B cell (primary cell): ENCODE measurements around the gene GRAMD2B. TPM values are rescaled to one million over a fixed set of nuclear protein-coding genes. Genes with fewer than 3 reads are reported as not detected.

Experiments used
- ATAC-seq: fragments of 200-7000 bp; cut with Tn5 transposase; one replicate; pipeline ENCODE4 v1.10.0; 2021; ENCODE audit warnings: low read depth, mild to moderate bottlenecking, moderate number of reproducible peaks, moderate library complexity
- CTCF ChIA-PET: fragments of 350-600 bp; sonication (Branson Sonifier 250); formaldehyde crosslinking; loops from one replicate; lab custom pipeline; 2021; ENCODE audit warnings: antibody characterized with exemption, inconsistent platforms; lab: Charles Lee
- POLR2A ChIA-PET: fragments of 350-600 bp; sonication (Branson Sonifier 250); formaldehyde crosslinking; loops from one replicate; lab custom pipeline; 2021; ENCODE audit warnings: antibody characterized with exemption; lab: Charles Lee
- DNase-seq: peaks from one replicate; pipeline ENCODE4 v3.0.0; 2013
- H2AFZ ChIP-seq: 2 replicates; pipeline ENCODE4 v1.6.1; 2012; ENCODE audit warnings: mild to moderate bottlenecking, low read depth, low read length; ENCODE audit not compliant: insufficient read depth, poor library complexity, severe bottlenecking
- H3K27ac ChIP-seq, 2 donors: 1 replicate in 1 of 2; 2 replicates in 1 of 2; pipeline ENCODE4 v1.5.1; 2012 to 2013; ENCODE audit warnings: low read length in 2 of 2, mild to moderate bottlenecking in 2 of 2, moderate library complexity in 1 of 2
- H3K27me3 ChIP-seq, 4 experiments: fragments of 200-600 bp in 1 of 4; sonication (generic) in 1 of 4; replicated peaks in 1 of 4; 1 replicate in 2 of 4; 2 replicates in 2 of 4; pipeline versions ENCODE4 v1.6.1 to v1.7.0; 2013 to 2016; ENCODE audit warnings: low read length in 3 of 4, mild to moderate bottlenecking in 2 of 4, mixed read lengths in 1 of 4, moderate library complexity in 1 of 4; ENCODE audit not compliant: insufficient read depth in 4 of 4, control insufficient read depth in 3 of 4; ENCODE audit errors: control extremely low read depth in 1 of 4
- H3K36me3 ChIP-seq, 2 experiments: replicated peaks in 1 of 2; 1 replicate in 1 of 2; 2 replicates in 1 of 2; pipeline versions ENCODE4 v1.6.1 to v1.7.1; 2013; ENCODE audit warnings: low read length in 1 of 2; ENCODE audit not compliant: insufficient read depth in 2 of 2, control insufficient read depth in 1 of 2; ENCODE audit errors: control extremely low read depth in 1 of 2, extremely low read depth in 1 of 2
- H3K4me1 ChIP-seq, 2 donors: fragments of 200-600 bp in 1 of 2; sonication (generic) in 1 of 2; 1 replicate in 1 of 2; 2 replicates in 1 of 2; pipeline versions ENCODE4 v1.5.1 to v1.6.1; 2013 to 2017; ENCODE audit warnings: low read length in 2 of 2; ENCODE audit not compliant: control insufficient read depth in 2 of 2, insufficient read depth in 2 of 2
- H3K4me2 ChIP-seq: replicated peaks from 2 replicates; pipeline ENCODE3; 2012; ENCODE audit warnings: mild to moderate bottlenecking, low read depth, low read length; ENCODE audit not compliant: poor library complexity, severe bottlenecking
- H3K4me3 ChIP-seq, 5 experiments: fragments of 200-600 bp in 1 of 5; sonication (generic) in 1 of 5; 1 replicate in 3 of 5; 2 replicates in 2 of 5; pipeline versions ENCODE4 v1.5.1 to v1.7.0; 2011 to 2016; ENCODE audit warnings: low read length in 4 of 5, mild to moderate bottlenecking in 4 of 5, low read depth in 2 of 5, control low read depth in 1 of 5, moderate library complexity in 1 of 5; ENCODE audit not compliant: insufficient read depth in 1 of 5; ENCODE audit errors: control extremely low read depth in 1 of 5, extremely low read depth in 1 of 5
- H3K79me2 ChIP-seq: fragments of 200-600 bp; sonication (generic); one replicate; pipeline ENCODE4 v1.6.0; 2016; ENCODE audit warnings: low read length; ENCODE audit not compliant: control insufficient read depth, insufficient read depth
- H3K9ac ChIP-seq: fragments of 200-600 bp; sonication (generic); 2 replicates; pipeline ENCODE4 v1.6.1; 2017; ENCODE audit warnings: mild to moderate bottlenecking, low read length, moderate library complexity
- H3K9me3 ChIP-seq, 3 donors: one replicate each; pipeline versions ENCODE4 v1.6.1 to v1.7.1; 2013; ENCODE audit warnings: low read length in 2 of 3; ENCODE audit not compliant: control insufficient read depth in 2 of 3, insufficient read depth in 1 of 3; ENCODE audit errors: control extremely low read depth in 1 of 3
- H4K20me1 ChIP-seq: 2 replicates; pipeline ENCODE4 v1.6.0; 2012; ENCODE audit warnings: mild to moderate bottlenecking, low read length; ENCODE audit not compliant: insufficient read depth, control insufficient read depth, poor library complexity, severe bottlenecking
- H3K27ac Mint-ChIP-seq: one replicate; pipeline ENCODE4 v1.8.0; 2021; ENCODE audit warnings: mixed read lengths
- H3K27me3 Mint-ChIP-seq: one replicate; pipeline ENCODE4 v1.8.0; 2021; ENCODE audit warnings: mixed read lengths
- H3K4me1 Mint-ChIP-seq: one replicate; pipeline ENCODE4 v1.8.0; 2021; ENCODE audit warnings: mixed read lengths
- H3K4me3 Mint-ChIP-seq: one replicate; pipeline ENCODE4 v1.8.0; 2021; ENCODE audit warnings: mixed read lengths
- H3K9me3 Mint-ChIP-seq: one replicate; pipeline ENCODE4 v1.8.0; 2022; ENCODE audit warnings: mixed read lengths; ENCODE audit not compliant: insufficient read depth
- CTCF ChIP-seq: fragments of 200-600 bp; IDR thresholded peaks from one replicate; pipeline ENCODE4 v1.8.0; 2022; ENCODE audit warnings: antibody characterized with exemption, mild to moderate bottlenecking
- EZH2 ChIP-seq: IDR thresholded peaks from 2 replicates; pipeline ENCODE4 v1.6.1; 2012; ENCODE audit warnings: borderline replicate concordance, low read depth, mild to moderate bottlenecking, moderate library complexity, low read length; ENCODE audit not compliant: insufficient read depth, poor library complexity, severe bottlenecking
- WGBS: methylation state at CpG from one replicate; pipeline ENCODE4 v1.1.5; 2013; ENCODE audit warnings: missing lambda C conversion rate; ENCODE audit not compliant: insufficient coverage; 5-methylcytosine and 5-hydroxymethylcytosine counted together
- intact Hi-C: fragments of 100-400 bp; cut with micrococcal nuclease; formaldehyde crosslinking; loops from one replicate; pipeline ENCODE4 v1.10.0; 2022
- polyA plus RNA-seq: library from polyadenylated mRNA; depleted of rRNA; stranded (reverse); fragments of >200 nt; gene quantifications from 2 replicates; pipeline ENCODE4 v1.2.3, GENCODE V29; 2012
- total RNA-seq, 2 donors: library from RNA; stranded (reverse); fragments of 120-200 nt in 1 of 2; gene quantifications; 1 replicate in 1 of 2; 2 replicates in 1 of 2; pipeline versions ENCODE4 v1.2.3 to v1.2.4, GENCODE V29; 2013 to 2022

Gene GRAMD2B
- total and polyA plus RNA-seq, 2 donors (not counting 1 experiment from before 2014, with no cell fraction given), result 0.86 to 3.6 TPM

DNA sequence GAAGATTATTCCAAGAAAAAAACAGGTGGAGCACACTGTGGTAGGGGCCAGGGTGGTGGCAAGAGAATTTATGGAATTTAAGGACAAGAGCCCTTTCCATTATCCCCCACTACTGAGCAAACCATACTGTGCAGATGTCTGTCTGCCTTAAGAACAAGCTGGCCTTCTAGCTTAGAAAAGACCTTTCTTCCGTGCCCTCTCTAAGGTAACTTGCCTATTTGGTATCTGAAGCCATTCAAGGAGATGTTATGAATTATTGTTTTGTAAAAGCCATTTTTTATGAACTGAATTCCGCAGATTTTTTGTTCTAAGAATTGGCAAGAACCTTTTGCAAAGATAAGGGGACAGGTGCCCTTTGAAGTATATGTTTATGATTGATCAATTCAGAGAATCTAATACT, 20.9 kb downstream of the GRAMD2B start:
- Histone ChIP-seq H3K79me2 (no peaks in the 10 kb centered on the region), H3K27me3 (no peaks in the 10 kb centered on the region), H3K27ac (no peak overlapping the region), H3K4me3 (no peak overlapping the region), H2AFZ (no peak overlapping the region), H3K4me2 (no peak overlapping the region), H3K9me3 (no peaks in the 10 kb centered on the region), H3K9ac (no peak overlapping the region), H3K4me1 (no peaks in the 10 kb centered on the region), H3K36me3 (no peaks in the 10 kb centered on the region), H4K20me1 (no peaks in the 10 kb centered on the region)
- Mint-ChIP-seq H3K9me3 (no peaks in the 10 kb centered on the region), H3K4me1 (no peaks in the 10 kb centered on the region), H3K4me3 (no peak overlapping the region), H3K27ac (no peak overlapping the region), H3K27me3 (no peaks in the 10 kb centered on the region)
- POLR2A ChIA-PET, result interaction anchor here (0.6 kb wide), 1 partner anchor 1024 kb away, joined by 10 read pairs; no protein-coding TSS in a partner anchor
- CTCF ChIA-PET, result no interaction called here
- TF ChIP-seq CTCF, result no peak
- no peak for TF ChIP-seq EZH2
- DNase-seq (no peak), ATAC-seq (no peak)
- intact Hi-C loops, result no loop called here
- WGBS, result 100% methylated on average over 1 of the region's 2 CpGs

DNA sequence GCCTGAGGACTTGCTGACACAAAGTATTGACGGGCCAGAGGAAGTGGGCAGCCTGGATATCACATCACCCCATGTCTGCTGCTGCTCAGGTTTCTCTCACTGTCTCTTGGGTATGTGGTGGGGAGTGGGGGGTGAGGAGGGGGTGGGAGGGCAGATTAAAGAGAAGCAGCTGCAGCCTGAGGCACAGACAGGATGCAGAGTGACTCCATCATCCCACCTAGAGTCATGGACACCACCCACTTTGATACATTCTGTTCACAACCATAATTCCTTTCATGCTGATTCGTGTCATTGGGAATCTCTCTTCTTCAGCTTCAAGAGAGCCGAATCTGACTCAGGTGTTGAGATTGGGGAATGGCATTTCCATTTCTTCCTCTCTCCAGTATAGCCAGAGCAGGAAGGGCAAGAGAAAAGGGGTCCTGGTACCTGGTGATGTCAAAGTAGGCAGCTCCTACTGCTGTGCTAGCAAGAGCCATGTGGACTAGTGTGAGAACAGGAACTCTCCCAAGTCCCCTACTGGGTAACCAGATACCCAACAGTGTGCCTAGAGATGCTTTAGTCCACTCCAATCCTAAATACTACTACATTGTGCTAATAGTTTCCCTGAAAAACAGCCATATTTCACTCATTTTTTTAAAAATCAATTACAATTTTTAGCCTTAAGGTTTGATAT, 22.4 kb downstream of the GRAMD2B start:
- H3K36me3 ChIP-seq, result no peaks in the 10 kb centered on the region
- no peak for TF ChIP-seq CTCF
- TF ChIP-seq EZH2, result no peak
- no peaks in the 10 kb centered on the region for H3K9me3 ChIP-seq
- H3K4me2 ChIP-seq, result no peak overlapping the region
- ATAC-seq, result no peak
- no peaks in the 10 kb centered on the region for H3K79me2 ChIP-seq
- H3K27ac Mint-ChIP-seq, result no peak overlapping the region
- intact Hi-C loops, result no loop called here
- no peak overlapping the region for H3K9ac ChIP-seq
- H2AFZ ChIP-seq, result no peak overlapping the region
- H3K4me1 ChIP-seq, result peaks cover 3 to 7% of the 10 kb centered on the region in 2 donors
- no peaks in the 10 kb centered on the region for H3K9me3 Mint-ChIP-seq
- POLR2A ChIA-PET, result no interaction called here
- 60% methylated on average over 1 of the region's 3 CpGs for WGBS
- H3K4me3 ChIP-seq, result no peak overlapping the region
- H3K27me3 Mint-ChIP-seq, result no peaks in the 10 kb centered on the region
- DNase-seq, result no peak
- H3K4me1 Mint-ChIP-seq, result peaks cover 11% of the 10 kb centered on the region
- no peaks in the 10 kb centered on the region for H4K20me1 ChIP-seq
- H3K4me3 Mint-ChIP-seq, result no peak overlapping the region
- CTCF ChIA-PET, result no interaction called here
- no peaks in the 10 kb centered on the region for H3K27me3 ChIP-seq
- no peak overlapping the region for H3K27ac ChIP-seq
